Measurements from ENCODE around the gene PORCN.

PORCN gene

GRCh38 chrX:48507246-48507645, 1.5 kb upstream of the PORCN start:
- DNase-seq (ENCODE audit: extremely low read depth, low read depth) = no peak
- H3K4me3 ChIP-seq (replicated peaks; ENCODE audit: low read depth, low read length) = no peak overlapping the region
- no peak for TF ChIP-seq CTCF (IDR thresholded peaks at IDR 0.05; ENCODE audit: low read depth, low read length, missing control alignments)

DNA sequence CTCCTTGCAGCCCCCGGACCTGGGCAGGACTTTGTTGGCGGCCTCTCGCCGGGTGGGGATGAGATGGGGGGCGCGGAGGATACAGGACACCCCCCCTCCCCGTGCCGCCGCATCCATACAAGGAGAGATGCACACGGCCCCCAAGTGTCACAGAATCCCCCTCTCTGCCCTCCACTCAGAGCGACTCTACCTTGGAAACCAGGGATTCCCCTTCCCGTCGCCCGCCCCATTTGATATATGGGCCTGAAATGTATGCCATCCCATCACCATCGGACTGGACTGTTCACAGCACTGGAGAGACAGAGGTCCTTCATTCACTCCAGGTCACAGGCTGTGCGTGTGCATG, 426 bp downstream of the PORCN start:
- peak overlapping the region; percentile 62 for H3K4me3 ChIP-seq (replicated peaks; ENCODE audit: low read depth, low read length)
- TF ChIP-seq CTCF (IDR thresholded peaks at IDR 0.05; ENCODE audit: low read depth, low read length, missing control alignments) = no peak
- no peak for DNase-seq (ENCODE audit: extremely low read depth, low read depth)

GRCh38 chrX:48509619-48510018, 827 bp downstream of the PORCN start:
- peak overlapping the region; percentile 62 for H3K4me3 ChIP-seq (replicated peaks; ENCODE audit: low read depth, low read length)
- no peak for DNase-seq (ENCODE audit: extremely low read depth, low read depth)
- TF ChIP-seq CTCF (IDR thresholded peaks at IDR 0.05; ENCODE audit: low read depth, low read length, missing control alignments) = no peak

DNA sequence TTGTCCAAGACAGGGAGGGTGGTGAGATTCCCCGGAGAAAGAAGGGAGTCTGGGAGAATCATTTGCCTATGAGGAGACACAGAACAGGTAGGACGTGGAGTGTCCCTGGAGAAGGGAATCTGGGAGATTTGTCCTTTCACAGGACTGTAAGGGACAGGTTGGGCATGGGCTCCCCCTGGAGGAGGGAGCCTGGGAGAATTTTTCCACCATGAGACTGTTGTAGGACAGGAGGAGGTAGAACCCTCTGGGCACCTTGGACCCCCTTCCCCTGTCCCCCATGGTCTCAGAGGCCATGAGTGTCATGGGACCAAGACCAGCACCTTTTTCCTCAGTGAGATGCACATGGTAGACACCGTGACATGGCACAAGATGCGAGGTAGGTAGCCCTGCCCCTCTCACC, 2.8 kb downstream of the PORCN start:
- no peak for DNase-seq (ENCODE audit: extremely low read depth, low read depth)
- peak; percentile 46 for TF ChIP-seq CTCF (IDR thresholded peaks at IDR 0.05; ENCODE audit: low read depth, low read length, missing control alignments)
- no peak overlapping the region for H3K4me3 ChIP-seq (replicated peaks; ENCODE audit: low read depth, low read length)

GRCh38 chrX:48512371-48512935, 3.7 kb downstream of the PORCN start:
- DNase-seq (ENCODE audit: extremely low read depth, low read depth) = no peak
- H3K4me3 ChIP-seq (replicated peaks; ENCODE audit: low read depth, low read length) = no peak overlapping the region
- TF ChIP-seq CTCF (IDR thresholded peaks at IDR 0.05; ENCODE audit: low read depth, low read length, missing control alignments) = no peak

GRCh38 chrX:48513670-48514069, 4.9 kb downstream of the PORCN start:
- no peak overlapping the region for H3K4me3 ChIP-seq (replicated peaks; ENCODE audit: low read depth, low read length)
- no peak for DNase-seq (ENCODE audit: extremely low read depth, low read depth)
- no peak for TF ChIP-seq CTCF (IDR thresholded peaks at IDR 0.05; ENCODE audit: low read depth, low read length, missing control alignments)

- no peak for DNase-seq (ENCODE audit: extremely low read depth, low read depth)
- no peak overlapping the region for H3K4me3 ChIP-seq (replicated peaks; ENCODE audit: low read depth, low read length)
- TF ChIP-seq CTCF (IDR thresholded peaks at IDR 0.05; ENCODE audit: low read depth, low read length, missing control alignments) = no peak
These were observed 5.5 kb downstream of the PORCN start for GRCh38 chrX:48514126-48514806.
